IMR-90 (cell line): ENCODE results near the gene PADI2. TPM values are rescaled to one million over a fixed set of nuclear protein-coding genes. Genes with fewer than 3 reads are reported as not detected.
A peak's percentile ranks its signal among the peaks of the same experiment; 100 is the strongest.

Experiments used
- ATAC-seq: fragments of 200-7000 bp; cut with Tn5 transposase; 2 replicates; pipeline ENCODE4 v1.9.1; 2020; ENCODE audit warnings: low read depth, mild to moderate bottlenecking, moderate library complexity
- BruUV-seq: library from RNA; stranded (reverse); fragments of 400-500 nt; replicated peaks from 2 replicates; lab custom pipeline; 2021; lab: Mats Ljungman, UMichigan
- CTCF ChIA-PET: fragments of 300-600 bp; formaldehyde crosslinking; extraction: SDS; loops from one replicate; lab custom pipeline; 2021; ENCODE audit warnings: antibody characterized with exemption; lab: Yijun Ruan, JAX
- POLR2A ChIA-PET: fragments of 300-600 bp; sonication (Branson Sonifier 250); formaldehyde crosslinking; loops from one replicate; lab custom pipeline; 2022; ENCODE audit warnings: antibody characterized with exemption; ENCODE audit not compliant: unreplicated experiment; lab: Charles Lee
- DNase-seq: peaks from one replicate; pipeline ENCODE4 v3.0.0; 2013
- H2AFZ ChIP-seq: replicated peaks from 2 replicates; pipeline ENCODE3; 2013; ENCODE audit warnings: low read length, mild to moderate bottlenecking; ENCODE audit not compliant: poor library complexity
- H2AK5ac ChIP-seq: 2 replicates; pipeline ENCODE4 v1.6.1; 2013; ENCODE audit warnings: low read depth, low read length, inconsistent platforms
- H2AK9ac ChIP-seq: replicated peaks from 2 replicates; pipeline ENCODE3; 2013; ENCODE audit warnings: mild to moderate bottlenecking, low read depth, low read length, moderate library complexity; ENCODE audit not compliant: poor library complexity
- H2BK120ac ChIP-seq: 2 replicates; pipeline ENCODE4 v1.6.1; 2013; ENCODE audit warnings: low read depth, low read length, inconsistent platforms
- H2BK15ac ChIP-seq: 3 replicates; pipeline ENCODE4 v1.6.1; 2013; ENCODE audit warnings: low read depth, low read length, inconsistent platforms
- H2BK20ac ChIP-seq: 2 replicates; pipeline ENCODE4 v1.6.1; 2013; ENCODE audit warnings: low read depth, mild to moderate bottlenecking, inconsistent platforms, low read length, moderate library complexity
- H2BK5ac ChIP-seq: 2 replicates; pipeline ENCODE4 v1.6.1; 2013; ENCODE audit warnings: mild to moderate bottlenecking, low read depth, low read length, inconsistent platforms; ENCODE audit not compliant: poor library complexity, severe bottlenecking
- H3K14ac ChIP-seq: replicated peaks from 2 replicates; pipeline ENCODE4 v1.6.1; 2013; ENCODE audit warnings: low read depth, low read length, inconsistent platforms
- H3K18ac ChIP-seq: 2 replicates; pipeline ENCODE4 v1.6.1; 2013; ENCODE audit warnings: low read depth, low read length, control low read depth
- H3K23ac ChIP-seq: 2 replicates; pipeline ENCODE4 v1.6.1; 2013; ENCODE audit warnings: low read depth, low read length, inconsistent platforms
- H3K27ac ChIP-seq: 2 replicates; pipeline ENCODE4 v1.5.1; 2013; ENCODE audit warnings: mild to moderate bottlenecking, control low read depth, low read length; ENCODE audit not compliant: insufficient read depth
- H3K27me3 ChIP-seq: 2 replicates; pipeline ENCODE4 v1.6.1; 2013; ENCODE audit warnings: low read length; ENCODE audit not compliant: control insufficient read depth, insufficient read depth
- H3K36me3 ChIP-seq: 2 replicates; pipeline ENCODE4 v1.6.1; 2013; ENCODE audit warnings: low read length, mixed read lengths; ENCODE audit not compliant: control insufficient read depth, insufficient read depth
- H3K4ac ChIP-seq: 2 replicates; pipeline ENCODE4 v1.6.1; 2013; ENCODE audit warnings: low read depth, low read length, inconsistent platforms
- H3K4me1 ChIP-seq: 2 replicates; pipeline ENCODE4 v1.6.1; 2013; ENCODE audit warnings: low read length, mixed read lengths; ENCODE audit not compliant: control insufficient read depth, insufficient read depth
- H3K4me2 ChIP-seq: 2 replicates; pipeline ENCODE4 v1.6.1; 2013; ENCODE audit warnings: low read depth, mild to moderate bottlenecking, control low read depth, low read length, moderate library complexity
- H3K4me3 ChIP-seq: 2 replicates; pipeline ENCODE4 v1.5.1; 2013; ENCODE audit warnings: low read depth, mild to moderate bottlenecking, control low read depth, low read length, moderate library complexity; ENCODE audit not compliant: insufficient read depth
- H3K56ac ChIP-seq: 2 replicates; pipeline ENCODE4 v1.6.1; 2013; ENCODE audit warnings: low read length, inconsistent platforms; ENCODE audit not compliant: insufficient read depth; ENCODE audit errors: extremely low read depth
- H3K79me1 ChIP-seq, 2 experiments: 2 replicates each; pipeline ENCODE4 v1.6.1; 2013; ENCODE audit warnings: low read length in 2 of 2, inconsistent platforms in 1 of 2, low read depth in 1 of 2
- H3K9ac ChIP-seq: 2 replicates; pipeline ENCODE4 v1.6.1; 2013; ENCODE audit warnings: low read depth, low read length, control low read depth
- H3K9me1 ChIP-seq: 2 replicates; pipeline ENCODE4 v1.6.1; 2013; ENCODE audit warnings: low read length, inconsistent platforms; ENCODE audit not compliant: insufficient read depth
- H3K9me3 ChIP-seq: 2 replicates; pipeline ENCODE4 v1.6.1; 2013; ENCODE audit warnings: low read length; ENCODE audit not compliant: control insufficient read depth, insufficient read depth
- H4K20me1 ChIP-seq: 2 replicates; pipeline ENCODE4 v1.6.1; 2013; ENCODE audit warnings: low read length, inconsistent platforms; ENCODE audit not compliant: insufficient read depth
- H4K5ac ChIP-seq: 2 replicates; pipeline ENCODE4 v1.6.1; 2013; ENCODE audit warnings: mild to moderate bottlenecking, low read depth, low read length, control low read depth
- H4K8ac ChIP-seq, 2 experiments: 2 replicates each; pipeline ENCODE4 v1.6.1; 2013; ENCODE audit warnings: low read depth in 2 of 2, low read length in 2 of 2, control low read depth in 1 of 2, inconsistent platforms in 1 of 2
- H4K91ac ChIP-seq: 2 replicates; pipeline ENCODE4 v1.6.1; 2013; ENCODE audit warnings: low read depth, low read length, inconsistent platforms; ENCODE audit not compliant: insufficient read depth
- BHLHE40 ChIP-seq: fragments of 150-350 bp; IDR thresholded peaks from 2 replicates; pipeline ENCODE4 v1.6.1; 2016; ENCODE audit warnings: mild to moderate bottlenecking, low read depth, low read length
- CEBPB ChIP-seq: IDR thresholded peaks from 2 replicates; pipeline ENCODE4 v1.6.1; 2012; ENCODE audit warnings: low read depth, low read length, improper control_type of control experiment
- CHD1 ChIP-seq: IDR thresholded peaks from 2 replicates; pipeline ENCODE4 v1.6.1; 2012; ENCODE audit warnings: low read depth, low read length, improper control_type of control experiment
- ELK1 ChIP-seq: fragments of 150-350 bp; IDR thresholded peaks from 2 replicates; pipeline ENCODE4 v1.6.1; 2016; ENCODE audit warnings: low read depth, mild to moderate bottlenecking, low read length, moderate library complexity, borderline replicate concordance
- FOS ChIP-seq: fragments of 150-350 bp; IDR thresholded peaks from 2 replicates; pipeline ENCODE4 v1.6.1; 2016; ENCODE audit warnings: low read depth, low read length
- MAFK ChIP-seq: IDR thresholded peaks from 2 replicates; pipeline ENCODE4 v1.6.1; 2012; ENCODE audit warnings: low read depth, low read length, improper control_type of control experiment
- MAZ ChIP-seq: IDR thresholded peaks from 2 replicates; pipeline ENCODE4 v1.6.1; 2012; ENCODE audit warnings: low read depth, mild to moderate bottlenecking, low read length, improper control_type of control experiment, moderate library complexity, borderline replicate concordance
- MXI1 ChIP-seq: IDR thresholded peaks from 2 replicates; pipeline ENCODE4 v1.6.1; 2012; ENCODE audit warnings: low read depth, mild to moderate bottlenecking, low read length, moderate library complexity, borderline replicate concordance
- NFE2L2 ChIP-seq: fragments of 150-350 bp; IDR thresholded peaks from 2 replicates; pipeline ENCODE4 v1.6.1; 2016; ENCODE audit warnings: low read depth, mild to moderate bottlenecking, low read length
- POLR2A ChIP-seq: IDR thresholded peaks from 2 replicates; pipeline ENCODE4 v1.6.1; 2012; ENCODE audit warnings: mild to moderate bottlenecking, low read depth, low read length
- RAD21 ChIP-seq: IDR thresholded peaks from 2 replicates; pipeline ENCODE4 v1.6.1; 2012; ENCODE audit warnings: low read length, improper control_type of control experiment
- RCOR1 ChIP-seq: IDR thresholded peaks from 2 replicates; pipeline ENCODE4 v1.6.1; 2012; ENCODE audit warnings: mild to moderate bottlenecking, low read length, improper control_type of control experiment; ENCODE audit not compliant: insufficient replicate concordance
- RFX5 ChIP-seq: IDR thresholded peaks from 2 replicates; pipeline ENCODE4 v1.8.0; 2012; ENCODE audit warnings: low read depth, mild to moderate bottlenecking, low read length, moderate library complexity
- SMC3 ChIP-seq: fragments of 150-350 bp; IDR thresholded peaks from 2 replicates; pipeline ENCODE4 v1.6.1; 2016; ENCODE audit warnings: low read depth, mild to moderate bottlenecking, antibody characterized with exemption, low read length, moderate library complexity
- USF2 ChIP-seq: fragments of 150-350 bp; IDR thresholded peaks from 2 replicates; pipeline ENCODE4 v1.6.1; 2017; ENCODE audit warnings: mild to moderate bottlenecking, antibody characterized with exemption, low read length, low read depth
- dilution Hi-C: fragments of 300-500 bp; cut with HindIII; formaldehyde crosslinking; loops from one replicate; pipeline ENCODE4 v1.14.3; 2018; ENCODE audit warnings: low sequenced_read_pairs; ENCODE audit not compliant: unreplicated experiment
- in situ Hi-C: fragments of 300-500 bp; cut with MboI; formaldehyde crosslinking; loops from 3 replicates; pipeline ENCODE4 v1.14.3; 2019; ENCODE audit warnings: low sequenced_read_pairs, inconsistent platforms, mixed read lengths
- intact Hi-C: fragments of 100-400 bp; cut with micrococcal nuclease; formaldehyde crosslinking; loops from 2 replicates; pipeline ENCODE4 v1.10.0; 2022
- polyA plus RNA-seq, 3 experiments: library from polyadenylated mRNA; depleted of rRNA; stranded (reverse); fragments of >200 nt; gene quantifications; 2 replicates each; pipeline ENCODE4 v1.2.3, GENCODE V29; 2012; ENCODE audit warnings: low replicate concordance in 1 of 3
- total RNA-seq: library from RNA; depleted of rRNA; stranded (reverse); fragments of >200 nt; gene quantifications from 2 replicates; pipeline ENCODE4 v1.2.3, GENCODE V29; 2012

PADI2 gene
- total and polyA plus RNA-seq, 2 of the 4 experiments (the other 2 are of a cell fraction), result not detected

DNA sequence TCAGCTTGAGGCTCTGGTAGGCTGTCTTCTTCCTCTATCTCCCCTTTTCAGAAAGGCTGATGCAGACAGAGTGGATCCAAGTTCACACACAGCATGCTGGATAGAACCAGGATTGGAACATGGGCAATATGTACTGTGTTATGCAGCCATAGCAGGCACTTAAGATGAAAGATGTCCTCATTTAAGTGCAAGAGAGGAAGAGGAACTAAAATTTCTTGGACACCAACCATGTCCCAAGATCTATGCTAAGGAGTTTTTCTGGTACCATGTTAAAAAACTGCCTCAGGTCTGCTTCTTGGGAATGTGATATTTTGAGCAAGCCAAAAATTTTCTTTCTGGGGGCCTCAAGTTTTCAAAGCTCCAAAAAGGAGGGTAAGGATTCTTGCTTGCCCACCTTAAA lies 66.6 kb downstream of the PADI2 start:
- no peak overlapping the region for H4K8ac ChIP-seq
- no TSS peak for BruUV-seq
- POLR2A ChIA-PET, result no interaction called here
- H3K9me1 ChIP-seq, result no peaks in the 10 kb centered on the region
- no peak overlapping the region for H2AFZ ChIP-seq
- H3K18ac ChIP-seq, result no peak overlapping the region
- H2BK5ac ChIP-seq, result no peak overlapping the region
- H3K4me1 ChIP-seq, result peaks cover 4% of the 10 kb centered on the region; the same call in 1 of the 2 replicates
- peak overlapping the region; percentile 86; the same call in 1 of the 2 replicates for H3K4me3 ChIP-seq
- no peak for ATAC-seq
- H2BK15ac ChIP-seq, result no peak overlapping the region
- H2BK20ac ChIP-seq, result no peak overlapping the region
- no peak overlapping the region for H2AK5ac ChIP-seq
- H3K9ac ChIP-seq, result no peak overlapping the region; the same call in 1 of the 2 replicates
- dilution Hi-C loops, result no loop called here
- H4K20me1 ChIP-seq, result peaks cover 8% of the 10 kb centered on the region
- H3K23ac ChIP-seq, result no peak overlapping the region
- no peaks in the 10 kb centered on the region for H3K27me3 ChIP-seq
- no peak overlapping the region for H3K56ac ChIP-seq
- H3K79me1 ChIP-seq, result peaks cover 19 to 37% of the 10 kb centered on the region in 2 experiments
- intact Hi-C loops, result no loop called here
- H4K91ac ChIP-seq, result no peak overlapping the region
- no peak overlapping the region for H3K27ac ChIP-seq
- H3K14ac ChIP-seq, result no peak overlapping the region
- H3K4ac ChIP-seq, result no peak overlapping the region
- H3K9me3 ChIP-seq, result no peaks in the 10 kb centered on the region
- DNase-seq, result no peak
- H2BK120ac ChIP-seq, result no peak overlapping the region
- in situ Hi-C loops, result no loop called here
- CTCF ChIA-PET, result no interaction called here
- H2AK9ac ChIP-seq, result no peak overlapping the region
- no peak overlapping the region for H4K5ac ChIP-seq
- no peak for TF ChIP-seq FOS
- no peak for TF ChIP-seq RCOR1
- TF ChIP-seq ELK1, result no peak
- no peak for TF ChIP-seq SMC3
- no peak for TF ChIP-seq USF2
- no peak for TF ChIP-seq MAFK
- no peak for TF ChIP-seq MXI1
- TF ChIP-seq BHLHE40, result no peak
- no peak for TF ChIP-seq CHD1
- no peak for TF ChIP-seq MAZ
- no peak for TF ChIP-seq RAD21
- no peak for TF ChIP-seq NFE2L2
- no peak for TF ChIP-seq POLR2A
- no peak for TF ChIP-seq CEBPB
- TF ChIP-seq RFX5, result no peak
- H3K36me3 ChIP-seq, result peaks cover 4% of the 10 kb centered on the region
- peak overlapping the region; percentile 99 for H3K4me2 ChIP-seq
